ENCODE measurements around the gene EXOC4.
"Not testable (repeated sequence)": the region's sequence is repeated elsewhere in the genome, so short reads cannot be mapped to it uniquely, and the experiment has no call there.

Gene EXOC4

DNA sequence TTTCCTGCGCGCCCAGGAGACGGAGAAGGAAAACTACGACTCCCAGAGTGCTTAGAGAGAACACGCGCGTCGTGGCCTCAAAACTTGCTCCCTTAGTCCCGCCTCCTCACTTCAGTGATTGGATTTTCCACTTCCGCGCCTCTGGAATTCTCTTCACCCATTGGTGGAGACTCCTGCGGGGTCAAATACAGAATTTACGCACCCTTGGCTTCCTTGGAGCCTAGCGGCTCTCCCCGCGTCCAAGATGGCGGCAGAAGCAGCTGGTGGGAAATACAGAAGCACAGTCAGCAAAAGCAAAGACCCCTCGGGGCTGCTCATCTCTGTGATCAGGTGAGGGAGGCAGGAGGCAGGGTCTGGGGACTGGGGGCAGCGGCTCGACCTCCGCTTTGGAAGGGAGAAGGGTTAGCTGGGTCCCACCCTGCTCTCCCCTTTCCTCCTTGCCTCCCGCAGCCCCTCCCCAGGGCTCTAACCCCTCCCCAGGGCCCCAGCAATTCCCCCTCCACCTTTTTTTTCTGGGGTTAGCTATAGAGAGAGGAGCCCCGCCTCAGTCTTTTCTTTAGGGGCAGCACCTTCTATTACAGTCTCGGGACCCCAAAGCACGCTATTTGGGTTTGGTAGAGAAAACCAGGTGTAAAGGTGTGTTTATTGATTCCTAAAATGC lies at the start of gene EXOC4:
Gene EXOC4, plus strand, starts transcription at position 221 of the 661 bp plus-strand sequence.
- peak; percentile 78 to 82 for DNase-seq (ENCODE audit: low read depth in 2 of 2)

GRCh38 chr7:133203490-133203889 lies 49.4 kb upstream of the EXOC4 start:
- DNase-seq (ENCODE audit: low read depth in 2 of 2), result no peak

DNA sequence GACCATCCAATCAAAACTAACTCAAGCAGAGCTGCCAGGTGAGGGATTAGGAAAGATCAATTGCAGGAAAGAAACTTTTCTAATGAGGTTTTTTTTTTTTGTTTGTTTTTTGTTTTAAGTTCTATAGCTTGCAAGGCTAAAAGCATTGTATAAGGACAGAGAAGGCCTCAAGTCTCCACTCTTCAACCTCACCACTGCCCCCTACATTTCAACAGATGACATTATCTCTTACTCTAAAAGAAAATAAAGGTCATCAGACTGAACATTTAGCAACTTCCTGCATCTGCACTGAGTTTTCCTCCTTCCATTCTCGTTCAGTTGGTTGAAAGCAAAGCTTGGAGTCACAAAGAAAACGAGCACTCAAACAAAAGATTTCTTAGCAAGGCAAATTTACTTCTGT lies 45.2 kb upstream of the EXOC4 start:
- DNase-seq (ENCODE audit: low read depth in 2 of 2), result no peak

GRCh38 chr7:133210817-133211216 lies 42.1 kb upstream of the EXOC4 start:
- not testable (repeated sequence) for DNase-seq (ENCODE audit: low read depth in 2 of 2)

GRCh38 chr7:133213772-133214171 lies 39.1 kb upstream of the EXOC4 start:
- not testable (repeated sequence) for DNase-seq (ENCODE audit: low read depth in 2 of 2)

GRCh38 chr7:133217773-133218172 lies 35.1 kb upstream of the EXOC4 start:
- no peak for DNase-seq (ENCODE audit: low read depth in 2 of 2)

GRCh38 chr7:133230591-133231194 lies 22.2 kb upstream of the EXOC4 start:
- DNase-seq (ENCODE audit: low read depth in 2 of 2), result peak in 1 of 2 donors; percentile 6

- DNase-seq (ENCODE audit: low read depth in 2 of 2), result no peak
Measured at GRCh38 chr7:133233142-133233541, 19.7 kb upstream of the EXOC4 start.

DNA sequence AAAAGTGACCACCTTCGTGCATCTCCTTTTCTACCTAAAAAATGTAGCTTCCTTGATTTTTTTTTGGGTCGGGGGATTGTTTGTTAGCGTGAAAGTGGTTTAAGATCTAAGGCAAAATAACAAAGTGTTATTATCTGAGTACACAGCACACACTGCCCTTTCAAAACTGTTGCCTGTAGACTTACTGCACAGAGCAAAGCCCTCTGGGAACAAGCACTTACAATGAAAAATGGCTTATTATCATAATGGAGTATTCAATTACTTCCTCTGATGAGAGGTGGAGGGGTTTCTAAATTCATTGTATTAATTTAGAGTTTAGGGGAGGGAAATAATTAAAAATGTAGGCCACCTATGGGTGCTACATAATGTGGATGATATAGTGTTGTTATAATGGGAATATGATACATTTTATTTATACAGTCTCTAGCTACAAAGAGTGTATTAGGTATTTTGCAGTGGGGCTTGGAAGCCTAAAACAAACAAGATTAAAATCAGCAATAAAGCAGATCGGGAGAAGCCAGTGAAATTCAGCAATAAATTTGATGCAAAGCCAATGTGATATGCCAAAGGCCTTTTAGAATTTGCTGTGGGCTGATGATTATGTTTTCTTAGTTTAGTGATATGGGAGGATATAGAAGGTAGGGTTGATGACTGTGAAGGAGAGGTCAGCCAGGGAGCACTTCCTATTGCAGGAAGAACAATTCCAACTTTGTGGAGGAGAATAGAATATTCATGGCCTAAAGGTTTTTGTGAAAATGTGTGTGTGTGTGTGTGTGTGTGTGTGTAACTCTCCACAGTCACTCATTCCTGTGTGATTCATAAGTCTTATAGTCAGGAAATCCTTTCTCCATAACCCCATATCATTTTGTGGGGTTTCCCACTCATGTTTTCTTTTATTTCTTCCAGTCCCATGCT lies 17.7 kb upstream of the EXOC4 start:
- no peak for DNase-seq (ENCODE audit: low read depth in 2 of 2)

DNA sequence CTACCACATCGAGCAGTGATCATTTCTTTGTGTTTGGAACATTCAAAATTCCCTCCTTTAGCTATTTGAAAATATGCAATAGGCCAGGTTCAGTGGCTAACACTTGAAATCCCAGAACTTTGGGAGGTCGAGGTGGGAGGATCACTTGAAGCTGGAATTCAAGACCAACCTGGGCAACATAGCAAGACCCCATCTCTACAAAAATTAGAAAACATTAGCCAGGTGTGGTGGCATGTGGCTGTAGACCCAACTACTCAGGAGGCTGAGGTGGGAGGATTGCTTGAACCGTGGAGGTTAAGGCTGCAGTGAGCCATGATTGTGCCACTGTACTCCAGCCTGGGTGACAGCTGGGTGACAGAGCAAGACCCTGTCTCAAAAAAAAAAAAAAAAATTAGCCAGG lies 15.3 kb upstream of the EXOC4 start:
- no peak for DNase-seq (ENCODE audit: low read depth in 2 of 2)

- DNase-seq (ENCODE audit: low read depth in 2 of 2), result no peak
Measured at GRCh38 chr7:133240302-133240701, 12.6 kb upstream of the EXOC4 start.

DNA sequence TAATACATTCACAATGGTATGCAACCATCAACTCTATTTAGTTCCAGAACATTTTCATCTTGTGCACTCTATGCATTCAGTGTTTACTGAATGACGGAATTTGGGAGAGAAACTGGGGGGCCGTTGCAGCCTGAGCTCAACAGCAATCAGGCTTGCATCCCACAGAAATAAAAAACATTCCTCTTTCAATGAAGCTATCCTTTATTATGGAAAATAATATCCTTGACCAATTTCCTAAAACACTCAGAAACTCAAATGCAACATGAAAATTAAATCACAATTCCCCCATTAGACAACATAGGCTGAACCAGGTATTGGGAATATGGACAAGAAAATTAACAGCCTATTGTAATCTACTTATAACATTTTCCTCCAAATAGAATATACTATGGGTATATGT lies 6.3 kb upstream of the EXOC4 start:
- no peak for DNase-seq (ENCODE audit: low read depth in 2 of 2)

DNA sequence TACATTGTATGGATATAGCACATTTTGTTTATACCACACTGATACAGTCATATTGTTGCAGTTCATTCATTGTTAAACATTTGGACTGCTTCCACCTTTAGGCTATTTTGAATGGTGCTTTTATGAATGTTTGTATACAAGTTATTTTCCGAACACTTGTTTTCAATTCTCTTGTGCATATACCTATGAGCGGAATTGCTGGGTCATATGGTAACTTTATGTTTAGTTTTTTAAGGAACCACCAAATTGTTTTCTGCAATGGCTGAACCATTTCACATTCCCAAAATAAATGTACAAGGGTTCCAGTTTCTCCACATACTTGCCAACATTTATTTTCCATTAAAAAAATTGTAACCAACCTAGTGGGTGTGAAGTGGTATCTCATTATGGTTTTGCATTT lies 4.0 kb upstream of the EXOC4 start:
- DNase-seq (ENCODE audit: low read depth in 2 of 2), result no peak

- no peak for DNase-seq (ENCODE audit: low read depth in 2 of 2)
Measured at GRCh38 chr7:133252506-133252857, 396 bp upstream of the EXOC4 start.

DNA sequence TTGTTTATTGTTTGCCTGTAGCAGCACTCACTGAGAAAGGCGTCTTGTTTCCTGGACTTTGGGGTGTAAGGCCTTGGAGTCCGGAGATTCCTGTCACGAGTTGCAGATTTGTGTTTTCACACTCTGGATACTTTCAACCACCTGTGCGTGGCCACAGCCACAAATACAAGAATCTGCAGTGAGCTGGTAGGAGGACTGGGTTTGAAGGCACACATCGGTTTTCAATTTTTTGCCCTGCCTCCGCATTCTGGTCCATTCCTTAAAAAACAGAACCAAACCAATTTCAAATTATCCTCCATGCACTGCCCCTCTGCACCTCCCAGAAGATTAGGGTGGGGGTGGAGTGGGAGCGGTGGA lies 619 bp downstream of the EXOC4 start:
- no peak for DNase-seq (ENCODE audit: low read depth in 2 of 2)

GRCh38 chr7:133255486-133255885 lies 2.6 kb downstream of the EXOC4 start:
- no peak for DNase-seq (ENCODE audit: low read depth in 2 of 2)

- DNase-seq (ENCODE audit: low read depth in 2 of 2), result no peak
Measured at GRCh38 chr7:133258174-133258573, 5.3 kb downstream of the EXOC4 start.

- DNase-seq (ENCODE audit: low read depth in 2 of 2), result no peak
Measured at GRCh38 chr7:133265821-133266220, 12.9 kb downstream of the EXOC4 start.

DNA sequence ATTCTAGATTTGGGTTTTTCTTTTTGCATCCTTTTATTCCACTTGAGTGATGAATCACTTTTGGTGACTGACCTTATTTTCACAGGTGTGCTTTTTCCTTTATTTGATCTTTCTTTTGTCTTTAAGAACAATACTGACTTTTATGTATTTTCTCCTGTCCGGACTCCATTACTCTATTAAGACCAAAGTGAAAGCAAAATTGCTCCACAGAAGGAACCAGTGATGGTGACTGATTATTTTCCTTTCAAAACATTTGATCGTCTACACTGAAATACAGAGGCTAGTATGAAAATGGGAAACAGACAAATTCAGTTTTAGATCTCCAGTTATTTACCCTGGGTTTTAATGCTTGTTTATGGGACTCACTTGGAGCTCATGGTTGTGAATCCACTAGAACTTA lies 15.5 kb downstream of the EXOC4 start:
- no peak for DNase-seq (ENCODE audit: low read depth in 2 of 2)

DNA sequence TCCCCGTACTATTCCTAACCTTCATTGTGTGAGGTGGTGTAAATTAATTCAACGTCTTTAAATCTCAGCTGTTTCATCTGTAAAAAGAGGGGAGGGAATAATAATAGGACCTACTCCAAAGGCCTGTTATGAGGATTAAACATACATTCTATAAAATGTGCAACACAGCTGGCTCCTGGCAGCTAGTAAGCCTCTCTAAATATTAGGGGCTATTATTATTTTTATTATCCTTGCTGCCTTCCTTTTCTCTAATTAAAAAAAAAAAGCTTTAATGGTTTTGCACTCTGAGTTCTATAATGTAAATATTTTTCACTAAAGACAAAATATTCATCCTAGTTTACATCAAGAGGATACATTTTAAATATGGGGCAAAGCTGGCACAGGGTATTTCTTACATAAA lies 19.5 kb downstream of the EXOC4 start:
- no peak for DNase-seq (ENCODE audit: low read depth in 2 of 2)

DNA sequence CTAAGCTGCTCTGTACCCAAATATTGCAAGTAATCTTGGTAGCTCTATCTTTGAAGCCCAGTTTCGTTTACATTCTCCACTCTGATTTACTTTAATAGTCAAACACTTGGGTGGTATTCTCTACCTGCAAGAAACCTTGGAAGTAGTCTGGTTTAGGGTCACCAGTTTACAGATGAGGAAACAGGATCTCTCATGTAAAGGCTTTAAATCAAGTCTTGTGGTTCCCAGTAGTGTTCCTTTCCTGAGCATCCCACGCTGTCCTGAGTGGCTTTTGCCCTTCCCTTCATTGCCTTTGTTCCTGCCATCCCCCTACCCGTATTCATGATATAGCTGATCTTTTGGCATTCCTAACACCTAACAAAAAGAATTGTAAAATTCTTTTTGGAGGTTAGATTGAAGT lies 20.3 kb downstream of the EXOC4 start:
- DNase-seq (ENCODE audit: low read depth in 2 of 2), result no peak

DNA sequence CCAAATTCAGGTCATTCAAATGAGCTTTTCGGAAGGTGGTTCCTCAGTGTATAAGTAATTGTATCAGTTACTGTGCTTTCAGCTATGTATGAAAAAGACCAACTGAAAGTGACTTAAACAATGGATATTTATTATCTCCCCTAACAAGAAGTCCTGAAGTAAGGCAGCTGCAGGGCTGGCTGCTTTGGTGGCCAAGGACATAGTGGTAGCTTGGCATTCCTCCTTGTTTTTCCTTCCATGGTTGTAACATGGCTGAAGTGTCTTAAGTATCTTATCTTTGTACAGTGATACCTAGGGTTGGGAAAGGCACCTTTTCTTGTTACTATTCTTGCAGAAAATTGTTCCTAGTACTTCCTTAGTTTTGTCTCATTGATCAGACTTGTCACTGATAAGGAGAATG lies 21.4 kb downstream of the EXOC4 start:
- no peak for DNase-seq (ENCODE audit: low read depth in 2 of 2)

DNA sequence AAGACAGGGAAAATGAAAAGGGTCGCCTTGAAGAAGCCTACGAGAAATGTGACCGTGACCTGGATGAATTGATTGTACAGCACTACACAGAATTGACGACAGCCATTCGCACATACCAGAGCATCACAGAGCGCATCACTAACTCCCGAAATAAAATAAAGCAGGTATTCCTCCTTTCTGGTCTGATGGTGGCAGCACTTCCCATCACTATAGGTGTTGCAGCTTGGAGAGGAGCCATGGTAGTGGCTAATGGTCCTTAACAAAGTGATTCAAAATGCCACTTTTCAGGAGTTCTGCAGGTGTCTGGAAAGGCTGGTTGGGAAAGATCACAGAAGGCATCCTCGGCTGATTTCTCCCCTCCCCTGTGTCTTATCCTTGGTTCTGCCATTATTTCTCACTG lies 22.1 kb downstream of the EXOC4 start:
- no peak for DNase-seq (ENCODE audit: low read depth in 2 of 2)
